ENCODE data around the gene NOC4L. TPM values are rescaled to one million over a fixed set of nuclear protein-coding genes. Genes with fewer than 3 reads are reported as not detected.

Gene NOC4L
- total RNA-seq, 1 donor from 2014 or later: 3.5 TPM

GRCh38 chr12:132196038-132196872, 52.0 kb downstream of the NOC4L start:
- no peak overlapping the region for H3K4me3 Mint-ChIP-seq
- Histone ChIP-seq H4K20me1 (ENCODE audit: low read depth) (peaks cover under 1% of the 10 kb centered on the region), H3K9me3 (ENCODE audit: low read depth) (no peaks in the 10 kb centered on the region), H3K36me3 (no peaks in the 10 kb centered on the region), H3K4me3 (no peak overlapping the region), H3F3A (ENCODE audit: low read depth) (no peaks in the 10 kb centered on the region), H3K4me1 (peaks cover 14% of the 10 kb centered on the region), H3K27me3 (peaks cover 77% of the 10 kb centered on the region), H3K79me2 (ENCODE audit: low read depth) (no peaks in the 10 kb centered on the region), H3K9ac (no peak overlapping the region), H2AFZ (replicated peaks) (no peak overlapping the region), H3K27ac (no peak overlapping the region), H3K4me2 (peak overlapping the region; percentile 18)
- no peak overlapping the region for H3K27ac Mint-ChIP-seq
- H3K9me3 Mint-ChIP-seq: peaks cover 9% of the 10 kb centered on the region
- peak; percentile 49 for DNase-seq (ENCODE audit: low spot score)
- peaks cover 5% of the 10 kb centered on the region for H3K4me1 Mint-ChIP-seq
- TF ChIP-seq EZH2 (IDR thresholded peaks at IDR 0.05) (no peak), EZH2phosphoT487 (IDR thresholded peaks at IDR 0.05) (no peak), CTCF (IDR thresholded peaks at IDR 0.05) (no peak)
- H3K27me3 Mint-ChIP-seq (ENCODE audit: insufficient read depth, low read depth): peaks cover 24% of the 10 kb centered on the region
- H3K36me3 Mint-ChIP-seq: peaks cover 5% of the 10 kb centered on the region

- Mint-ChIP-seq H3K36me3 (peaks cover 4% of the 10 kb centered on the region), H3K27me3 (ENCODE audit: insufficient read depth, low read depth) (peaks cover 25% of the 10 kb centered on the region), H3K4me3 (no peak overlapping the region), H3K9me3 (peaks cover 9% of the 10 kb centered on the region), H3K27ac (no peak overlapping the region), H3K4me1 (peaks cover 3% of the 10 kb centered on the region)
- DNase-seq (ENCODE audit: low spot score): no peak
- no peak overlapping the region for H3K4me2 ChIP-seq
- H4K20me1 ChIP-seq (ENCODE audit: low read depth): no peaks in the 10 kb centered on the region
- H3K9me3 ChIP-seq (ENCODE audit: low read depth): no peaks in the 10 kb centered on the region
- peaks cover 77% of the 10 kb centered on the region for H3K27me3 ChIP-seq
- peaks cover 14% of the 10 kb centered on the region for H3K4me1 ChIP-seq
- H2AFZ ChIP-seq (replicated peaks): no peak overlapping the region
- no peaks in the 10 kb centered on the region for H3F3A ChIP-seq (ENCODE audit: low read depth)
- H3K4me3 ChIP-seq: no peak overlapping the region
- H3K9ac ChIP-seq: no peak overlapping the region
- no peaks in the 10 kb centered on the region for H3K36me3 ChIP-seq
- H3K27ac ChIP-seq: no peak overlapping the region
- H3K79me2 ChIP-seq (ENCODE audit: low read depth): no peaks in the 10 kb centered on the region
- no peak for TF ChIP-seq CTCF (IDR thresholded peaks at IDR 0.05)
- TF ChIP-seq EZH2 (IDR thresholded peaks at IDR 0.05): no peak
These were observed 52.7 kb downstream of the NOC4L start for GRCh38 chr12:132196873-132197390.

GRCh38 chr12:132197581-132198354, 53.5 kb downstream of the NOC4L start:
- Mint-ChIP-seq H3K36me3 (peaks cover 4% of the 10 kb centered on the region), H3K27ac (no peak overlapping the region), H3K9me3 (peaks cover 9% of the 10 kb centered on the region), H3K4me1 (peaks cover 3% of the 10 kb centered on the region), H3K27me3 (ENCODE audit: insufficient read depth, low read depth) (peaks cover 27% of the 10 kb centered on the region), H3K4me3 (no peak overlapping the region)
- no peak overlapping the region for H3K27ac ChIP-seq
- no peak overlapping the region for H3K9ac ChIP-seq
- H3K36me3 ChIP-seq: no peaks in the 10 kb centered on the region
- peaks cover 14% of the 10 kb centered on the region for H3K4me1 ChIP-seq
- H3K9me3 ChIP-seq (ENCODE audit: low read depth): no peaks in the 10 kb centered on the region
- no peaks in the 10 kb centered on the region for H3K79me2 ChIP-seq (ENCODE audit: low read depth)
- no peak overlapping the region for H3K4me3 ChIP-seq
- H3F3A ChIP-seq (ENCODE audit: low read depth): no peaks in the 10 kb centered on the region
- no peak overlapping the region for H2AFZ ChIP-seq (replicated peaks)
- no peak for TF ChIP-seq CTCF (IDR thresholded peaks at IDR 0.05)
- no peak for TF ChIP-seq EZH2 (IDR thresholded peaks at IDR 0.05)
- no peak for TF ChIP-seq EZH2phosphoT487 (IDR thresholded peaks at IDR 0.05)
- DNase-seq (ENCODE audit: low spot score): no peak
- H4K20me1 ChIP-seq (ENCODE audit: low read depth): no peaks in the 10 kb centered on the region
- peaks cover 77% of the 10 kb centered on the region for H3K27me3 ChIP-seq
- H3K4me2 ChIP-seq: no peak overlapping the region

Data from neural progenitor cell (in vitro differentiated cells).